HEK293 (cell line): ENCODE results near the gene PCDH12.

Experiments used
- CTCF ChIP-seq: fragments of 450-650 bp; formaldehyde crosslinking; IDR thresholded peaks from 2 replicates; pipeline ENCODE4 v1.5.1; 2016; ENCODE audit warnings: missing biosample characterization, missing genetic modification characterization
- ZBTB10 ChIP-seq: fragments of 450-650 bp; formaldehyde crosslinking; IDR thresholded peaks from 2 replicates; pipeline ENCODE4 v1.5.1; 2016; ENCODE audit warnings: missing biosample characterization, missing genetic modification characterization
- ZBTB8A ChIP-seq: fragments of 450-650 bp; formaldehyde crosslinking; IDR thresholded peaks from 2 replicates; pipeline ENCODE4 v1.5.1; 2016; ENCODE audit warnings: missing biosample characterization, missing genetic modification characterization
- ZNF514 ChIP-seq: fragments of 450-650 bp; formaldehyde crosslinking; IDR thresholded peaks from 2 replicates; pipeline ENCODE4 v1.5.1; 2016; ENCODE audit warnings: missing biosample characterization, missing genetic modification characterization
- ZNF76 ChIP-seq: fragments of 450-650 bp; formaldehyde crosslinking; IDR thresholded peaks from 2 replicates; pipeline ENCODE4; 2016; ENCODE audit warnings: low read depth, missing biosample characterization, missing genetic modification characterization, borderline replicate concordance

GRCh38 chr5:141961466-141961865, 3.5 kb upstream of the PCDH12 start:
- TF ChIP-seq ZBTB8A (tag by site-specific recombination) (no peak), CTCF (tag by site-specific recombination) (no peak), ZNF514 (tag by site-specific recombination) (no peak), ZNF76 (tag by site-specific recombination) (no peak), ZBTB10 (tag by site-specific recombination) (no peak)
